ENCODE results near the gene MAST4. TPM values are rescaled to one million over a fixed set of nuclear protein-coding genes. Genes with fewer than 3 reads are reported as not detected.

Gene MAST4
- total and polyA plus RNA-seq, 2 donors from 2014 or later: 27.3 to 31.4 TPM

DNA sequence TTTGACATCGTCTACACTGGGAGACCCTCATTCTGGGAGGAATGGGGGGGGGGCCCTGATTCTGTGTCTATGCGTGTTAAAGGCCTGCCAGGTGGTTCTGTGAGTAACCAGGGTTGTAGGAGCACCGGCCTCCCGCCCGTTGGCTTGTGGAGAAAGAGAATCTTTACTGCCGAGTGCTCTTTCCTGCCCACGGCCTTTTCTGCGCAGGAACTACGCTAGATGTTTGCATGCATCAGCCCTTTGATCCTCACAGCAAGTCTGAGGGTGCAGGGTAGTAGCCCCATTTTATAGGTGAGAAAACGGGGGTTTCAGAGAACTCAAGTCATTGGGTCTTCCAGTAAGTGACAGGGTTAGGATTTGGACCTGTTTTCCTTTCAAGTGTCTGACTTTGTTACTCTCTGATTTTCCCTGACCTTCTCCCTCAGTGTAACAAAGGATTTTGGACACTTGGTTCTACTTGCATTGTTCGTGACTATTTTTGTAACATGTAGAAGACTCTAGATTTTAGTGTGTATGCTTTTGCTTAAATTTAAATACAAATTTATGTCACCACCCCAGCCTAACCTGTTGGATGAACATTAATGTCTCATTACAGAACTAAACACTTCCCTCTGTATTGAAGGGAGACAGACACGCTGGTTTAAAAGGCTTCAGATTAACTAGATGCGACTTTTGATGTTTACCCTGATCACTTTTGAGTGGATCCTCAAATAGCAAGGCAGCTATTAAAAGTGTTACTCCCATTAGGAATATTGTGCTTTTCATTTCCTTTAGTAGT lies 22.0 kb downstream of the MAST4 start:
- intact Hi-C loops (cut with DNase I): no loop called here
- H3K27me3 ChIP-seq (ENCODE audit: control insufficient read depth, insufficient read depth, low read length): no peaks in the 10 kb centered on the region

DNA sequence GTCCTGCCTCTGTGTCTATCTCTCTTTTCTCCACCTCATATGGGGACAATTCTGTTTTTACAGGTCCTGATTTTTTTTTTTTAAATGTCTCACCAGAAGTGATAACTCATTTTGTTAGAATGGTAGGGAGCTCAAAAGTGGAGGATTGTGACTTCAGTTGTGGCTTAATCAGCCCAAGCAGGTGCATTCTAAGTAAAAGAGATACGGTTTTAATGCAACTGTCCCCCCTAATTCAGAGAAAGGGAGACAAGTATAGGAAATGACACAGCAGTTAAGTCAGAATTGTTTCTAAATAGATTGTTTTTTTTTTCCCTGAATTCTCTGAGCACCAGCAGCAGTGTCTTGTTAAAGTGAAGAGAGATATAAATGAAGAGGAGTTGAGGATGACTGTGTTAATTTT lies 24.5 kb downstream of the MAST4 start:
- DNase-seq: no peak
- Histone ChIP-seq H3K36me3 (ENCODE audit: control insufficient read depth in 2 of 3, insufficient read depth in 3 of 3, low read length in 3 of 3) (no peaks in the 10 kb centered on the region), H3K27me3 (ENCODE audit: control insufficient read depth, insufficient read depth, low read length) (no peaks in the 10 kb centered on the region), H3K4me3 (ENCODE audit: low read length in 3 of 3) (no peak overlapping the region), H3K4me1 (ENCODE audit: control insufficient read depth in 2 of 3, insufficient read depth in 2 of 3, low read depth in 1 of 3, low read length in 3 of 3) (peaks cover 0 to 3% (median 0%) of the 10 kb centered on the region in 3 donors), H3K27ac (ENCODE audit: low read depth in 2 of 2, low read length in 2 of 2) (no peak overlapping the region), H3K9ac (ENCODE audit: low read length in 3 of 3) (no peak overlapping the region), H3K9me3 (ENCODE audit: control insufficient read depth in 2 of 3, insufficient read depth in 1 of 3, low read length in 3 of 3) (no peaks in the 10 kb centered on the region)
- intact Hi-C loops (cut with DNase I): no loop called here
- FAIRE-seq: no peak
- TF ChIP-seq CTCF (IDR thresholded peaks at IDR 0.05; ENCODE audit: borderline replicate concordance, extremely low read depth, insufficient read depth): no peak

More for the DNA sequence above, 22.0 kb downstream of the MAST4 start:
- Histone ChIP-seq H3K9me3 (ENCODE audit: control insufficient read depth in 2 of 3, insufficient read depth in 1 of 3, low read length in 3 of 3) (no peaks in the 10 kb centered on the region), H3K4me1 (ENCODE audit: control insufficient read depth in 2 of 3, insufficient read depth in 2 of 3, low read depth in 1 of 3, low read length in 3 of 3) (peaks cover 0 to 5% (median 0%) of the 10 kb centered on the region in 3 donors), H3K27ac (ENCODE audit: low read depth in 2 of 2, low read length in 2 of 2) (no peak overlapping the region), H3K9ac (ENCODE audit: low read length in 3 of 3) (no peak overlapping the region), H3K36me3 (ENCODE audit: control insufficient read depth in 2 of 3, insufficient read depth in 3 of 3, low read length in 3 of 3) (no peaks in the 10 kb centered on the region), H3K4me3 (ENCODE audit: low read length in 3 of 3) (no peak overlapping the region)
- DNase-seq (no peak), FAIRE-seq (no peak)
- no peak for TF ChIP-seq CTCF (IDR thresholded peaks at IDR 0.05; ENCODE audit: borderline replicate concordance, extremely low read depth, insufficient read depth)

DNA sequence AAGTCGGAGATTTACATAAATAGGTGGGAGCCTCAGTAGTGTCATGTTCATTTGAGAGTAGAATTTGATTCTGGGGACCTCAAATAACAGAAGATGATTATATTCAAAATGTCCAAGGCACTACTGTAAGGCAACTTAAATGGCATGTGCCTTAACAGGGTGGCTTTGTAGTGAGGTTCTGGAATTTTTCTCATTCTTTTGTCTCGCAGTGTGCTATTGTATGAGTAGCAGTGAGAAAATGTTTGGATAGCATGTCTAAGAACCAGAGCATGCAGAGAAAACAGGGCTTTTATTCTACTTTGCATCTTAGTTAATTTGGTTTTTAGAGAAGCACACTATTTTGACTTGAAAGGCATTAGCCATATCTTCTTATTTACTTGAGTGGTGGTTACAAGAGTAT lies 25.0 kb downstream of the MAST4 start:
- no peaks in the 10 kb centered on the region for H3K36me3 ChIP-seq (ENCODE audit: control insufficient read depth in 2 of 3, insufficient read depth in 3 of 3, low read length in 3 of 3)
- no peak for TF ChIP-seq CTCF (IDR thresholded peaks at IDR 0.05; ENCODE audit: borderline replicate concordance, extremely low read depth, insufficient read depth)
- intact Hi-C loops (cut with DNase I): no loop called here
- H3K9me3 ChIP-seq (ENCODE audit: control insufficient read depth in 2 of 3, insufficient read depth in 1 of 3, low read length in 3 of 3): no peaks in the 10 kb centered on the region
- H3K27me3 ChIP-seq (ENCODE audit: control insufficient read depth, insufficient read depth, low read length): no peaks in the 10 kb centered on the region
- H3K27ac ChIP-seq (ENCODE audit: low read depth in 2 of 2, low read length in 2 of 2): no peak overlapping the region
- H3K4me3 ChIP-seq (ENCODE audit: low read length in 3 of 3): no peak overlapping the region
- DNase-seq (no peak), FAIRE-seq (no peak)
- H3K4me1 ChIP-seq (ENCODE audit: control insufficient read depth in 2 of 3, insufficient read depth in 2 of 3, low read depth in 1 of 3, low read length in 3 of 3): peaks cover 0 to 3% (median 0%) of the 10 kb centered on the region in 3 donors
- no peak overlapping the region for H3K9ac ChIP-seq (ENCODE audit: low read length in 3 of 3)
